ENCODE results near the gene C2CD4B. TPM values are rescaled to one million over a fixed set of nuclear protein-coding genes. Genes with fewer than 3 reads are reported as not detected.

C2CD4B gene
- total RNA-seq, 2 experiments from 2014 or later, result 0.16 to 0.20 TPM

DNA sequence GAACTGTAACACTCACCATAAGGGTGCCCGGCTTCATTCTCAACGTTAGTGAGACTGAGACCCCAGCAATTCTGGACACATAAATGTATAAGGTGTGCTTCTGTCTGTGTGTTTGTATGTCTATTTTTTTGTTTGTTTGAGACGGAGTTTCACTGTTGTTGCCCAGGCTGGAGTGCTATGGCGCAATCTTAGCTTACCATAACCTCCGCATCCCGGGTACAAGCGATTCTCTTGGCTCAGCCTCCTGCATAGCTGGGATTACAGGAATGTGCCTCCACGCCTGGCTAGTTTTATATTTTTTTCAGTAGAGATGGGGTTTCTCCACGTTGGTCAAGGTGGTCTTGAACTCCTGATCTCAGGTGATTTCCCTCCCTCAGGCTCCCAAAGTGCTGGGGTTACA, 43.3 kb upstream of the C2CD4B start:
- peaks cover 12% of the 10 kb centered on the region for H3K4me1 Mint-ChIP-seq (ENCODE audit: low read depth)
- ATAC-seq (ENCODE audit: poor library complexity) (no peak), DNase-seq (no peak)
- H3K27me3 ChIP-seq (ENCODE audit: control insufficient read depth in 1 of 2, insufficient read depth in 2 of 2, low read length in 2 of 2), result peaks cover 3 to 8% of the 10 kb centered on the region in 2 experiments
- H3K36me3 Mint-ChIP-seq (ENCODE audit: low read depth), result no peaks in the 10 kb centered on the region
- CTCF ChIA-PET, result no interaction called here
- H3K4me1 ChIP-seq (ENCODE audit: insufficient read depth, low read length), result peaks cover 4% of the 10 kb centered on the region
- H3K9me3 Mint-ChIP-seq, result no peaks in the 10 kb centered on the region
- peaks cover 0 to 6% of the 10 kb centered on the region in 2 experiments for H3K9me3 ChIP-seq (ENCODE audit: control insufficient read depth in 1 of 2, insufficient read depth in 1 of 2, low read length in 2 of 2)
- intact Hi-C loops (cut with DNase I, micrococcal nuclease), result no loop called here
- no peak overlapping the region for H3K4me3 Mint-ChIP-seq
- no peaks in the 10 kb centered on the region for H3K36me3 ChIP-seq (ENCODE audit: insufficient read depth, low read length)
- TF ChIP-seq, protein P1, sequence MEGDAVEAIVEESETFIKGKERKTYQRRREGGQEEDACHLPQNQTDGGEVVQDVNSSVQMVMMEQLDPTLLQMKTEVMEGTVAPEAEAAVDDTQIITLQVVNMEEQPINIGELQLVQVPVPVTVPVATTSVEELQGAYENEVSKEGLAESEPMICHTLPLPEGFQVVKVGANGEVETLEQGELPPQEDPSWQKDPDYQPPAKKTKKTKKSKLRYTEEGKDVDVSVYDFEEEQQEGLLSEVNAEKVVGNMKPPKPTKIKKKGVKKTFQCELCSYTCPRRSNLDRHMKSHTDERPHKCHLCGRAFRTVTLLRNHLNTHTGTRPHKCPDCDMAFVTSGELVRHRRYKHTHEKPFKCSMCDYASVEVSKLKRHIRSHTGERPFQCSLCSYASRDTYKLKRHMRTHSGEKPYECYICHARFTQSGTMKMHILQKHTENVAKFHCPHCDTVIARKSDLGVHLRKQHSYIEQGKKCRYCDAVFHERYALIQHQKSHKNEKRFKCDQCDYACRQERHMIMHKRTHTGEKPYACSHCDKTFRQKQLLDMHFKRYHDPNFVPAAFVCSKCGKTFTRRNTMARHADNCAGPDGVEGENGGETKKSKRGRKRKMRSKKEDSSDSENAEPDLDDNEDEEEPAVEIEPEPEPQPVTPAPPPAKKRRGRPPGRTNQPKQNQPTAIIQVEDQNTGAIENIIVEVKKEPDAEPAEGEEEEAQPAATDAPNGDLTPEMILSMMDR (IDR thresholded peaks at IDR 0.05), result no peak
- POLR2A ChIA-PET, result no interaction called here
- H3K27ac Mint-ChIP-seq, result no peak overlapping the region
- no peak overlapping the region for H3K4me3 ChIP-seq (ENCODE audit: low read length)
- no peak overlapping the region for H3K27ac ChIP-seq (ENCODE audit: low read depth in 1 of 2, low read length in 2 of 2)
- peaks cover 14% of the 10 kb centered on the region for H3K27me3 Mint-ChIP-seq

GRCh38 chr15:62190675-62191074, 25.6 kb upstream of the C2CD4B start:
- no peak for ATAC-seq (ENCODE audit: poor library complexity)
- H3K4me1 Mint-ChIP-seq (ENCODE audit: low read depth), result no peaks in the 10 kb centered on the region
- Histone ChIP-seq H3K4me1 (ENCODE audit: insufficient read depth, low read length) (no peaks in the 10 kb centered on the region), H3K4me3 (ENCODE audit: low read length) (no peak overlapping the region), H3K27ac (ENCODE audit: low read depth in 1 of 2, low read length in 2 of 2) (no peak overlapping the region), H3K9me3 (ENCODE audit: control insufficient read depth in 1 of 2, insufficient read depth in 1 of 2, low read length in 2 of 2) (no peaks in the 10 kb centered on the region), H3K36me3 (ENCODE audit: insufficient read depth, low read length) (no peaks in the 10 kb centered on the region), H3K27me3 (ENCODE audit: control insufficient read depth in 1 of 2, insufficient read depth in 2 of 2, low read length in 2 of 2) (peaks cover 7% of the 10 kb centered on the region in 2 experiments)
- H3K9me3 Mint-ChIP-seq, result no peaks in the 10 kb centered on the region
- intact Hi-C loops (cut with DNase I, micrococcal nuclease), result no loop called here
- H3K4me3 Mint-ChIP-seq, result no peak overlapping the region
- TF ChIP-seq, protein P1 (IDR thresholded peaks at IDR 0.05), result no peak
- H3K27ac Mint-ChIP-seq, result no peak overlapping the region
- no peaks in the 10 kb centered on the region for H3K36me3 Mint-ChIP-seq (ENCODE audit: low read depth)
- ChIA-PET CTCF (no interaction called here), POLR2A (no interaction called here)
- DNase-seq, result no peak
- H3K27me3 Mint-ChIP-seq, result peaks cover 47% of the 10 kb centered on the region

GRCh38 chr15:62190274-62190673, 25.2 kb upstream of the C2CD4B start:
- H3K9me3 Mint-ChIP-seq, result no peaks in the 10 kb centered on the region
- H3K36me3 Mint-ChIP-seq (ENCODE audit: low read depth), result no peaks in the 10 kb centered on the region
- ChIA-PET POLR2A (no interaction called here), CTCF (no interaction called here)
- no peak overlapping the region for H3K27ac ChIP-seq (ENCODE audit: low read depth in 1 of 2, low read length in 2 of 2)
- TF ChIP-seq, protein P1 (IDR thresholded peaks at IDR 0.05), result no peak
- intact Hi-C loops (cut with DNase I, micrococcal nuclease), result no loop called here
- H3K4me1 Mint-ChIP-seq (ENCODE audit: low read depth), result no peaks in the 10 kb centered on the region
- H3K4me3 ChIP-seq (ENCODE audit: low read length), result no peak overlapping the region
- no peak for DNase-seq
- no peak overlapping the region for H3K4me3 Mint-ChIP-seq
- no peak for ATAC-seq (ENCODE audit: poor library complexity)
- H3K27ac Mint-ChIP-seq, result no peak overlapping the region
- peaks cover 7% of the 10 kb centered on the region in 2 experiments for H3K27me3 ChIP-seq (ENCODE audit: control insufficient read depth in 1 of 2, insufficient read depth in 2 of 2, low read length in 2 of 2)
- H3K36me3 ChIP-seq (ENCODE audit: insufficient read depth, low read length), result no peaks in the 10 kb centered on the region
- no peaks in the 10 kb centered on the region for H3K4me1 ChIP-seq (ENCODE audit: insufficient read depth, low read length)
- no peaks in the 10 kb centered on the region for H3K9me3 ChIP-seq (ENCODE audit: control insufficient read depth in 1 of 2, insufficient read depth in 1 of 2, low read length in 2 of 2)
- H3K27me3 Mint-ChIP-seq, result peaks cover 47% of the 10 kb centered on the region
